Right hindlimb (tissue), 1 donor: ENCODE measurements around the gene SMIM26.
A peak's percentile ranks its signal among the peaks of the same experiment; 100 is the strongest.
"Not testable (repeated sequence)": the region's sequence is repeated elsewhere in the genome, so short reads cannot be mapped to it uniquely, and the experiment has no call there.

Experiments used
- DNase-seq: peaks from one replicate; pipeline ENCODE4 v3.0.0-alpha.2; 2018

The SMIM26 gene

GRCh38 chr20:18566892-18567738, at the start of gene SMIM26:
Gene SMIM26, plus strand, starts transcription at chr20:18567432. Its CDS starts 47 bp downstream, at chr20:18567479.
- DNase-seq = peak; percentile 95

- DNase-seq = not testable (repeated sequence)
These were observed 45.2 kb upstream of the SMIM26 start for GRCh38 chr20:18522066-18522465.

- no peak for DNase-seq
These were observed 44.2 kb upstream of the SMIM26 start for GRCh38 chr20:18523066-18523465.

GRCh38 chr20:18524646-18525045, 42.6 kb upstream of the SMIM26 start:
- DNase-seq = no peak

- not testable (repeated sequence) for DNase-seq
These were observed 40.5 kb upstream of the SMIM26 start for GRCh38 chr20:18526761-18527160.

GRCh38 chr20:18527339-18527738, 39.9 kb upstream of the SMIM26 start:
- no peak for DNase-seq

GRCh38 chr20:18527836-18528235, 39.4 kb upstream of the SMIM26 start:
- no peak for DNase-seq

- no peak for DNase-seq
These were observed 38.2 kb upstream of the SMIM26 start for GRCh38 chr20:18529041-18529440.

GRCh38 chr20:18532626-18533025, 34.6 kb upstream of the SMIM26 start:
- no peak for DNase-seq

- no peak for DNase-seq
These were observed 33.7 kb upstream of the SMIM26 start for GRCh38 chr20:18533491-18533890.

GRCh38 chr20:18533978-18534644, 33.1 kb upstream of the SMIM26 start:
- DNase-seq = no peak

- DNase-seq = no peak
These were observed 29.6 kb upstream of the SMIM26 start for GRCh38 chr20:18537651-18538050.

GRCh38 chr20:18541741-18542140, 25.5 kb upstream of the SMIM26 start:
- DNase-seq = no peak

- DNase-seq = no peak
These were observed 24.0 kb upstream of the SMIM26 start for GRCh38 chr20:18543216-18543615.

GRCh38 chr20:18543932-18544331, 23.3 kb upstream of the SMIM26 start:
- DNase-seq = no peak

GRCh38 chr20:18545566-18545965, 21.7 kb upstream of the SMIM26 start:
- no peak for DNase-seq

- no peak for DNase-seq
These were observed 18.8 kb upstream of the SMIM26 start for GRCh38 chr20:18548465-18548864.

GRCh38 chr20:18553746-18554145, 13.5 kb upstream of the SMIM26 start:
- no peak for DNase-seq

- DNase-seq = no peak
These were observed 483 bp downstream of the SMIM26 start for GRCh38 chr20:18567739-18568091.

- DNase-seq = no peak
These were observed 3.8 kb downstream of the SMIM26 start for GRCh38 chr20:18571009-18571408.

- no peak for DNase-seq
These were observed 4.3 kb downstream of the SMIM26 start for GRCh38 chr20:18571578-18571977.

- no peak for DNase-seq
These were observed 10.7 kb downstream of the SMIM26 start for GRCh38 chr20:18577942-18578341.

GRCh38 chr20:18578581-18578980, 11.3 kb downstream of the SMIM26 start:
- DNase-seq = no peak

GRCh38 chr20:18580012-18580411, 12.8 kb downstream of the SMIM26 start:
- DNase-seq = no peak
